Activated T-helper 1 cell treated with anti-CD3 and anti-CD28 coated beads, Interleukin-12 subunit alpha, Interleukin-12 subunit beta, Interleukin-2, Interleukin-4 antibody, amounts not matched to agents 30 ng/mL and 10 ng/mL and 1 ng/mL, durations not matched to agents 14 hours and 24 hours and 36 hours (primary cell): ENCODE measurements around the gene CSNK2A1. TPM values are rescaled to one million over a fixed set of nuclear protein-coding genes. Genes with fewer than 3 reads are reported as not detected.

ENCODE experiments used
- DNase-seq: peaks from one replicate; pipeline ENCODE4 v3.0.0; 2021; ENCODE audit warnings: low spot score
- H3K27ac Mint-ChIP-seq: one replicate; pipeline ENCODE4 v1.8.0; 2021; ENCODE audit warnings: mild to moderate bottlenecking, mixed read lengths
- H3K27me3 Mint-ChIP-seq: one replicate; pipeline ENCODE4 v1.8.0; 2022; ENCODE audit warnings: mild to moderate bottlenecking, moderate library complexity, mixed read lengths; ENCODE audit not compliant: insufficient read depth
- H3K36me3 Mint-ChIP-seq: one replicate; pipeline ENCODE4 v1.8.0; 2021; ENCODE audit warnings: low read depth, mixed read lengths
- H3K4me1 Mint-ChIP-seq: one replicate; pipeline ENCODE4 v1.8.0; 2021; ENCODE audit warnings: low read depth, mixed read lengths
- H3K4me3 Mint-ChIP-seq: one replicate; pipeline ENCODE4 v1.8.0; 2021; ENCODE audit warnings: mild to moderate bottlenecking, moderate library complexity, mixed read lengths
- H3K9me3 Mint-ChIP-seq: one replicate; pipeline ENCODE4 v1.8.0; 2021; ENCODE audit warnings: mixed read lengths
- intact Hi-C: fragments of 100-400 bp; cut with micrococcal nuclease; formaldehyde crosslinking; loops from one replicate; pipeline ENCODE4 v1.15.1; 2024
- total RNA-seq: library from RNA; stranded (reverse); gene quantifications from 2 replicates; pipeline ENCODE4 v1.2.3, GENCODE V29; 2022

CSNK2A1 gene
- total RNA-seq, 1 donor from 2014 or later, result 181 TPM

GRCh38 chr20:558117-558516, 14.5 kb upstream of the CSNK2A1 start:
- Mint-ChIP-seq H3K4me3 (no peak overlapping the region), H3K36me3 (no peaks in the 10 kb centered on the region), H3K27ac (no peak overlapping the region), H3K9me3 (no peaks in the 10 kb centered on the region), H3K27me3 (peaks cover 20% of the 10 kb centered on the region), H3K4me1 (no peaks in the 10 kb centered on the region)
- DNase-seq, result no peak
- intact Hi-C loops, result no loop called here

GRCh38 chr20:556984-557383, 13.4 kb upstream of the CSNK2A1 start:
- Mint-ChIP-seq H3K9me3 (no peaks in the 10 kb centered on the region), H3K4me3 (no peak overlapping the region), H3K4me1 (no peaks in the 10 kb centered on the region), H3K27me3 (peaks cover 23% of the 10 kb centered on the region), H3K36me3 (no peaks in the 10 kb centered on the region), H3K27ac (no peak overlapping the region)
- no peak for DNase-seq
- intact Hi-C loops, result no loop called here

- no peak overlapping the region for H3K4me3 Mint-ChIP-seq
- no peak for DNase-seq
- intact Hi-C loops, result no loop called here
- H3K9me3 Mint-ChIP-seq, result no peaks in the 10 kb centered on the region
- H3K4me1 Mint-ChIP-seq, result no peaks in the 10 kb centered on the region
- no peaks in the 10 kb centered on the region for H3K36me3 Mint-ChIP-seq
- H3K27ac Mint-ChIP-seq, result no peak overlapping the region
- peaks cover 28% of the 10 kb centered on the region for H3K27me3 Mint-ChIP-seq
These were observed 12.4 kb upstream of the CSNK2A1 start for GRCh38 chr20:555976-556385.

- H3K27ac Mint-ChIP-seq, result no peak overlapping the region
- no peaks in the 10 kb centered on the region for H3K9me3 Mint-ChIP-seq
- H3K27me3 Mint-ChIP-seq, result peaks cover 33% of the 10 kb centered on the region
- intact Hi-C loops, result no loop called here
- H3K36me3 Mint-ChIP-seq, result no peaks in the 10 kb centered on the region
- no peaks in the 10 kb centered on the region for H3K4me1 Mint-ChIP-seq
- no peak overlapping the region for H3K4me3 Mint-ChIP-seq
- no peak for DNase-seq
These were observed 7.0 kb upstream of the CSNK2A1 start for GRCh38 chr20:550611-551010.

- Mint-ChIP-seq H3K4me3 (no peak overlapping the region), H3K36me3 (no peaks in the 10 kb centered on the region), H3K9me3 (no peaks in the 10 kb centered on the region), H3K27ac (no peak overlapping the region), H3K27me3 (peaks cover 33% of the 10 kb centered on the region), H3K4me1 (no peaks in the 10 kb centered on the region)
- DNase-seq, result no peak
- intact Hi-C loops, result no loop called here
These were observed 6.3 kb upstream of the CSNK2A1 start for GRCh38 chr20:549722-550496.

GRCh38 chr20:548906-549305, 5.3 kb upstream of the CSNK2A1 start:
- intact Hi-C loops, result no loop called here

GRCh38 chr20:547394-547793, 3.8 kb upstream of the CSNK2A1 start:
- no peak overlapping the region for H3K4me3 Mint-ChIP-seq
- no peak overlapping the region for H3K27ac Mint-ChIP-seq
- H3K9me3 Mint-ChIP-seq, result peaks cover 12% of the 10 kb centered on the region
- H3K27me3 Mint-ChIP-seq, result peaks cover 27% of the 10 kb centered on the region
- intact Hi-C loops, result no loop called here
- DNase-seq, result no peak
- H3K4me1 Mint-ChIP-seq, result peaks cover 18% of the 10 kb centered on the region
- peaks cover 12% of the 10 kb centered on the region for H3K36me3 Mint-ChIP-seq

More at GRCh38 chr20:548906-549305, 5.3 kb upstream of the CSNK2A1 start:
- peaks cover 30% of the 10 kb centered on the region for H3K27me3 Mint-ChIP-seq
- no peak overlapping the region for H3K27ac Mint-ChIP-seq
- peaks cover 6% of the 10 kb centered on the region for H3K36me3 Mint-ChIP-seq
- peaks cover 9% of the 10 kb centered on the region for H3K9me3 Mint-ChIP-seq
- H3K4me3 Mint-ChIP-seq, result no peak overlapping the region
- peaks cover 9% of the 10 kb centered on the region for H3K4me1 Mint-ChIP-seq
- no peak for DNase-seq

GRCh38 chr20:546353-546752, 2.8 kb upstream of the CSNK2A1 start:
- peaks cover 22% of the 10 kb centered on the region for H3K27me3 Mint-ChIP-seq
- H3K4me1 Mint-ChIP-seq, result peaks cover 28% of the 10 kb centered on the region
- intact Hi-C loops, result no loop called here
- H3K9me3 Mint-ChIP-seq, result peaks cover 16% of the 10 kb centered on the region
- H3K27ac Mint-ChIP-seq, result no peak overlapping the region
- H3K4me3 Mint-ChIP-seq, result no peak overlapping the region
- H3K36me3 Mint-ChIP-seq, result peaks cover 17% of the 10 kb centered on the region
- no peak for DNase-seq

GRCh38 chr20:544153-544725, 649 bp upstream of the CSNK2A1 start:
- Mint-ChIP-seq H3K4me1 (peaks cover 42% of the 10 kb centered on the region), H3K36me3 (peaks cover 32% of the 10 kb centered on the region), H3K27me3 (peaks cover 4% of the 10 kb centered on the region), H3K27ac (peak overlapping the region; percentile 91), H3K4me3 (peak overlapping the region; percentile 91), H3K9me3 (peaks cover 25% of the 10 kb centered on the region)
- DNase-seq, result no peak
- intact Hi-C loops, result loop anchor here (5.0 kb wide), 2 partner anchors 247 to 1558 kb away; partner anchors contain the start of genes STK35 and ZCCHC3

- Mint-ChIP-seq H3K9me3 (peaks cover 25% of the 10 kb centered on the region), H3K27me3 (peaks cover 3% of the 10 kb centered on the region), H3K4me3 (peak overlapping the region; percentile 91), H3K36me3 (peaks cover 38% of the 10 kb centered on the region), H3K27ac (peak overlapping the region; percentile 91), H3K4me1 (peaks cover 54% of the 10 kb centered on the region)
- intact Hi-C loops, result loop anchor here (1.0 to 5.0 kb wide), 10 partner anchors 64 to 1559 kb away; partner anchors contain the start of genes FAM110A, NRSN2, PSMF1 and SOX12
- no peak for DNase-seq
These were observed 717 bp downstream of the CSNK2A1 start for GRCh38 chr20:542777-543368.

- Mint-ChIP-seq H3K27ac (no peak overlapping the region), H3K4me3 (no peak overlapping the region), H3K36me3 (peaks cover 44% of the 10 kb centered on the region), H3K27me3 (no peaks in the 10 kb centered on the region), H3K4me1 (peaks cover 76% of the 10 kb centered on the region), H3K9me3 (peaks cover 25% of the 10 kb centered on the region)
- no peak for DNase-seq
- intact Hi-C loops, result loop anchor here (5.0 kb wide), 2 partner anchors 243 to 1562 kb away; partner anchors contain the start of genes STK35 and ZCCHC3
These were observed 3.0 kb downstream of the CSNK2A1 start for GRCh38 chr20:540391-541201.

- H3K27ac Mint-ChIP-seq, result no peak overlapping the region
- no peak for DNase-seq
- peaks cover 25% of the 10 kb centered on the region for H3K9me3 Mint-ChIP-seq
- no peaks in the 10 kb centered on the region for H3K27me3 Mint-ChIP-seq
- peaks cover 44% of the 10 kb centered on the region for H3K36me3 Mint-ChIP-seq
- H3K4me3 Mint-ChIP-seq, result no peak overlapping the region
- intact Hi-C loops, result loop anchor here (5.0 kb wide), 2 partner anchors 243 to 1562 kb away; partner anchors contain the start of genes STK35 and ZCCHC3
- H3K4me1 Mint-ChIP-seq, result peaks cover 82% of the 10 kb centered on the region
These were observed 3.7 kb downstream of the CSNK2A1 start for GRCh38 chr20:539848-540247.
